GM06990 (cell line): Measurements from ENCODE around the gene MITF.

ENCODE experiments used
- DNase-seq: peaks from one replicate; pipeline ENCODE4 v3.0.0-alpha.2; 2011; ENCODE audit not compliant: insufficient read length; ENCODE audit errors: extremely low read depth
- H3K27me3 ChIP-seq: replicated peaks from 2 replicates; pipeline ENCODE4 v1.6.0; 2011; ENCODE audit warnings: low read length; ENCODE audit not compliant: control insufficient read depth, insufficient read depth
- H3K36me3 ChIP-seq: 2 replicates; pipeline ENCODE4 v1.5.1; 2011; ENCODE audit warnings: low read length; ENCODE audit not compliant: control insufficient read depth, insufficient read depth
- H3K4me3 ChIP-seq: replicated peaks from 2 replicates; pipeline ENCODE4 v1.5.1; 2011; ENCODE audit warnings: low read depth, mild to moderate bottlenecking, control low read depth, low read length
- CTCF ChIP-seq: IDR thresholded peaks from 2 replicates; pipeline ENCODE4 v1.5.1; 2011; ENCODE audit warnings: low read length, control low read depth, mild to moderate bottlenecking, inconsistent platforms; ENCODE audit not compliant: insufficient read depth, poor library complexity, severe bottlenecking

The MITF gene

GRCh38 chr3:69961706-69962439 lies 222.6 kb downstream of the MITF start:
- Histone ChIP-seq H3K4me3 (no peak overlapping the region), H3K36me3 (no peaks in the 10 kb centered on the region), H3K27me3 (no peaks in the 10 kb centered on the region)
- DNase-seq, result no peak
- no peak for TF ChIP-seq CTCF

- no peak for TF ChIP-seq CTCF
- H3K36me3 ChIP-seq, result no peaks in the 10 kb centered on the region
- no peak overlapping the region for H3K4me3 ChIP-seq
- H3K27me3 ChIP-seq, result no peaks in the 10 kb centered on the region
- no peak for DNase-seq
Observed at GRCh38 chr3:69963643-69964042, 224.4 kb downstream of the MITF start.

GRCh38 chr3:69967156-69967555 lies 227.9 kb downstream of the MITF start:
- TF ChIP-seq CTCF, result no peak
- Histone ChIP-seq H3K27me3 (no peaks in the 10 kb centered on the region), H3K4me3 (no peak overlapping the region), H3K36me3 (no peaks in the 10 kb centered on the region)
- DNase-seq, result no peak

- Histone ChIP-seq H3K27me3 (no peaks in the 10 kb centered on the region), H3K36me3 (no peaks in the 10 kb centered on the region), H3K4me3 (no peak overlapping the region)
- no peak for TF ChIP-seq CTCF
- DNase-seq, result no peak
Observed at GRCh38 chr3:69970827-69971226, 231.6 kb downstream of the MITF start.

GRCh38 chr3:69972672-69973071 lies 233.4 kb downstream of the MITF start:
- no peak for DNase-seq

More at GRCh38 chr3:69972672-69973071, 233.4 kb downstream of the MITF start:
- no peak for TF ChIP-seq CTCF
- no peaks in the 10 kb centered on the region for H3K27me3 ChIP-seq
- H3K4me3 ChIP-seq, result no peak overlapping the region
- H3K36me3 ChIP-seq, result no peaks in the 10 kb centered on the region
